Osteoblast (primary cell): ENCODE measurements around the gene PLEKHH3. TPM values are rescaled to one million over a fixed set of nuclear protein-coding genes. Genes with fewer than 3 reads are reported as not detected.

Experiments used
- DNase-seq: peaks from one replicate; pipeline ENCODE4 v3.0.0; 2011; ENCODE audit warnings: low spot score, mixed read lengths; ENCODE audit not compliant: insufficient read length; ENCODE audit errors: missing footprints
- H2AFZ ChIP-seq: 2 replicates; pipeline ENCODE4 v1.6.0; 2011; ENCODE audit warnings: mild to moderate bottlenecking, low read length
- H3K27ac ChIP-seq: 2 replicates; pipeline ENCODE4 v1.5.1; 2011; ENCODE audit warnings: mild to moderate bottlenecking, low read depth, low read length, moderate library complexity
- H3K27me3 ChIP-seq: 2 replicates; pipeline ENCODE4 v1.6.0; 2012; ENCODE audit warnings: mild to moderate bottlenecking, control low read depth, inconsistent platforms, low read length, moderate library complexity; ENCODE audit not compliant: insufficient read depth
- H3K36me3 ChIP-seq: 2 replicates; pipeline ENCODE4 v1.5.1; 2011; ENCODE audit warnings: mild to moderate bottlenecking, low read length, control low read depth, moderate library complexity; ENCODE audit not compliant: insufficient read depth
- H3K4me1 ChIP-seq: 2 replicates; pipeline ENCODE4 v1.5.1; 2011; ENCODE audit warnings: mild to moderate bottlenecking, low read length, control low read depth, moderate library complexity; ENCODE audit not compliant: insufficient read depth
- H3K4me2 ChIP-seq: 2 replicates; pipeline ENCODE4 v1.6.0; 2011; ENCODE audit warnings: mild to moderate bottlenecking, low read length; ENCODE audit not compliant: insufficient read depth
- H3K4me3 ChIP-seq: fragments of 200-600 bp; sonication (generic); 3 replicates; pipeline ENCODE4 v1.5.1; 2012; ENCODE audit warnings: mild to moderate bottlenecking, low read length, inconsistent platforms; ENCODE audit not compliant: insufficient read depth
- H3K79me2 ChIP-seq: 2 replicates; pipeline ENCODE4 v1.6.0; 2012; ENCODE audit warnings: mild to moderate bottlenecking, low read length, control low read depth, inconsistent platforms; ENCODE audit not compliant: insufficient read depth
- H3K9me3 ChIP-seq: 2 replicates; pipeline ENCODE4 v1.5.1; 2011; ENCODE audit warnings: low read depth, low read length, control low read depth
- H4K20me1 ChIP-seq: 2 replicates; pipeline ENCODE4 v1.6.0; 2012; ENCODE audit warnings: mild to moderate bottlenecking, low read length, control low read depth; ENCODE audit not compliant: insufficient read depth
- CTCF ChIP-seq: IDR thresholded peaks from 2 replicates; pipeline ENCODE4 v1.5.1; 2011; ENCODE audit warnings: mild to moderate bottlenecking, low read depth, low read length, moderate library complexity; ENCODE audit errors: extremely low read depth
- total RNA-seq: library from RNA; depleted of rRNA; stranded (reverse); fragments of >200 nt; gene quantifications from 2 replicates; pipeline ENCODE4 v1.2.3, GENCODE V29; 2012

Gene PLEKHH3
- total RNA-seq, 1 donor = 19.9 TPM

- H3K4me1 ChIP-seq = peaks cover 13% of the 10 kb centered on the region
- no peak overlapping the region for H3K4me3 ChIP-seq
- peak; percentile 34 for DNase-seq
- H2AFZ ChIP-seq = no peak overlapping the region
- no peaks in the 10 kb centered on the region for H3K9me3 ChIP-seq
- no peak overlapping the region for H3K27ac ChIP-seq
- no peaks in the 10 kb centered on the region for H3K79me2 ChIP-seq
- no peaks in the 10 kb centered on the region for H3K27me3 ChIP-seq
- no peak overlapping the region for H3K4me2 ChIP-seq
- no peak for TF ChIP-seq CTCF
- peaks cover 11% of the 10 kb centered on the region for H3K36me3 ChIP-seq
- peaks cover 8% of the 10 kb centered on the region for H4K20me1 ChIP-seq
Observed at GRCh38 chr17:42686520-42687128, 9.8 kb upstream of the PLEKHH3 start.

GRCh38 chr17:42685831-42686230 is 9.0 kb upstream of the PLEKHH3 start:
- H3K27ac ChIP-seq = no peak overlapping the region
- peaks cover 8% of the 10 kb centered on the region for H4K20me1 ChIP-seq
- no peaks in the 10 kb centered on the region for H3K27me3 ChIP-seq
- H3K4me2 ChIP-seq = no peak overlapping the region
- DNase-seq = peak; percentile 82
- H3K79me2 ChIP-seq = no peaks in the 10 kb centered on the region
- no peak overlapping the region for H3K4me3 ChIP-seq
- no peaks in the 10 kb centered on the region for H3K9me3 ChIP-seq
- H3K36me3 ChIP-seq = peaks cover 11% of the 10 kb centered on the region
- H3K4me1 ChIP-seq = peaks cover 15% of the 10 kb centered on the region
- H2AFZ ChIP-seq = no peak overlapping the region
- no peak for TF ChIP-seq CTCF

- Histone ChIP-seq H4K20me1 (peaks cover 8% of the 10 kb centered on the region), H3K4me1 (peaks cover 21% of the 10 kb centered on the region), H3K36me3 (peaks cover 11% of the 10 kb centered on the region), H3K79me2 (no peaks in the 10 kb centered on the region), H3K4me3 (no peak overlapping the region), H3K27ac (no peak overlapping the region), H2AFZ (no peak overlapping the region), H3K9me3 (no peaks in the 10 kb centered on the region), H3K4me2 (no peak overlapping the region), H3K27me3 (no peaks in the 10 kb centered on the region)
- TF ChIP-seq CTCF = no peak
- DNase-seq = peak; percentile 51
Observed at GRCh38 chr17:42684929-42685556, 8.2 kb upstream of the PLEKHH3 start.

- H3K36me3 ChIP-seq = peaks cover 9% of the 10 kb centered on the region
- H3K4me1 ChIP-seq = peaks cover 35% of the 10 kb centered on the region
- no peak overlapping the region for H2AFZ ChIP-seq
- no peaks in the 10 kb centered on the region for H3K27me3 ChIP-seq
- no peaks in the 10 kb centered on the region for H3K9me3 ChIP-seq
- H3K4me2 ChIP-seq = peak overlapping the region; percentile 89
- peaks cover 8% of the 10 kb centered on the region for H4K20me1 ChIP-seq
- H3K4me3 ChIP-seq = peak overlapping the region; percentile 82
- H3K27ac ChIP-seq = no peak overlapping the region
- H3K79me2 ChIP-seq = no peaks in the 10 kb centered on the region
- no peak for TF ChIP-seq CTCF
- DNase-seq = peak; percentile 87
Observed at GRCh38 chr17:42683407-42684034, 6.7 kb upstream of the PLEKHH3 start.
